GM13976 (cell line): ENCODE data around the gene TNXB.
"Not testable (repeated sequence)": the region's sequence is repeated elsewhere in the genome, so short reads cannot be mapped to it uniquely, and the experiment has no call there.

ENCODE experiments used
- DNase-seq: peaks from one replicate; pipeline ENCODE4 v3.0.0; 2012; ENCODE audit warnings: low spot score
- CTCF ChIP-seq: IDR thresholded peaks from 2 replicates; pipeline ENCODE4 v1.5.1; 2012; ENCODE audit warnings: borderline replicate concordance, mild to moderate bottlenecking; ENCODE audit not compliant: insufficient read depth; ENCODE audit errors: extremely low read depth, missing control alignments, control extremely low read depth
- in situ Hi-C: fragments of 300-500 bp; cut with MboI; formaldehyde crosslinking; loops from one replicate; pipeline ENCODE4 v1.12.0; 2022; ENCODE audit warnings: low sequenced_read_pairs, mixed read lengths, inconsistent platforms; ENCODE audit not compliant: unreplicated experiment

TNXB gene

DNA sequence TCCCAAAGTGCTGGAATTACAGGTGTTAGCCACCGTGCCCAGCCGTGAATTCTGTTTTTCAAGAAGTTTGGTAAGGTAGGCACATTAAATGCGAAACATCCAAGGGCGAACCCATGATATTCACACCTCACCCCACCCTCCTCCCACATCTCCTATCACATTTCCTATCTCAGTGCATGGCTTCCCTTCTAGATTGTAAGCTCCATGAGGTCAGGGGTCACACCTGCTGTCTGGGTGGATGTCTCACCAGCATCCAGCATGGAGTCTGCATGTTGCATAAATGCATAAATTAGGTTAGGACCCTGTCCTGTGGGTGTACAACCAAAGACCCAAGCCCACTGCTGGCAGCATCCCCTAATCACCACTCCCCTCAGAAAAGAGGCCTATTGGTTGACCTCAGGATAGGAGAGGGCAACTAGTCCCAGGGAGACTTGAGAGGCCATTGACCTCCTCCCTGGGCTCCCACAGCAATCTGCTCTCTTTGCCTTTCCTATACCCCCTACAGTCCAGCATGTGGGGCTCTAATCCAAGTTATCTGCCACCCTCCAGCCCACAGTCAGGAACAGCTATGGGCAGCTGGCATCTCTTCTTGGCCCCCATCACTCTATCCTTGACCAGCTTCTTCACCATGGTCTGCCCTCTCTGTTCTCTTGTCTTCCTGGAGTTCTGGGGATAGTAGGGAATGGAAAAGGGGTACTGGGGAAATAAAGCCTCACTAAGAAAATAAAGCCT, 38.4 kb upstream of the TNXB start:
- TF ChIP-seq CTCF: no peak
- in situ Hi-C loops: no loop called here
- no peak for DNase-seq

DNA sequence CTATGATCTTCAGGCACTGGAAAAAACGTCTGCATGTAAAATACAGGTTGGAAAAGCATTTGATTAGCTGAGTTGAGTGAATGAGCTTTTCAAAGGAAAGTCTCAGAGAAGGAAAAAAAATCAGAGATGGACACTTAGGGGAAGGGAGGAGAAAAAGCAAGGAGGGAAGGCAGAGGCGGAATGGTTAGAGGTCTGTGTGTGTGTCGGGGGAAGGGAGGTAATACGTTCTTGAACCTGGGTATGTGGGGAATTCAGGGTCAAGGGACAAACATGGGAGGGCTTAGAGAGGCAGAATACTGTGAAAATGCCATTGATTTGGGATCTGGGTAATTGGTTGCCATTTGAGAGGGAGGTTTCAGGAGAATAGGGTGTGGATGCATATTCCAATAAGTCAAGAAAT, 37.5 kb upstream of the TNXB start:
- in situ Hi-C loops: no loop called here
- no peak for DNase-seq
- TF ChIP-seq CTCF: no peak

- in situ Hi-C loops: no loop called here
- no peak for TF ChIP-seq CTCF
- DNase-seq: no peak
Observed at GRCh38 chr6:32146287-32146686, 37.1 kb upstream of the TNXB start.

- in situ Hi-C loops, DNase-seq: not testable (repeated sequence)
Observed at GRCh38 chr6:32144238-32144637, 35.1 kb upstream of the TNXB start.

DNA sequence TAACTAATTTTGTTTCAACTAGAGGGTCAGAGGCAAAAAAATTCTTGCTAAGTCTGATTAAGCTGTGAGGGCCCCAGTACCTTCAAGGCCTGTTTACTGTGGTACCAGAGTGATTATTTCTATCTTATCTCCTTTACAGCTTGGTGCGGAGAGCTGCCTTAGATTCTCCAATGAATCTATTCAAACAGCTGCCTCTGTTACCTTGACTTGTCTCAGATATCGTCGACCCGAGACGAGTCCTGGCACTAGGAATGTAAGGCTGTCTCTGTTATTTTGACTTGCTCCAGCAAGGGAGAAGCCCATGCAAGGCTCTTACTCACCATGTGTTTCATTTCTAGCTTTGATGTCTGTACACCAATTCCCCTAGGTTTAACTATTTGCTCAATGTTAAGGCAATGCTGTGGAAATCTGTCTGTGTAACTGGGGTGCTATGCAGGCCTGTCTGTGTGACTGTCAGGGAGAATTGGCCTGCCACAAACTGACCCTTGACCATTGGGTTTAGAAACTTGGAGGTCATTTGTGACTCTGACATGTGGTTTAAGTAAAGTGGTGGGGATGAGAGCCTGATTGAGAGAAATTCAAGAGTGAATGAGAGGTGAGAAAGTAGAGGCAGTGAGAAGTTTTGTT, 31.4 kb upstream of the TNXB start:
- no peak for TF ChIP-seq CTCF
- DNase-seq: no peak
- in situ Hi-C loops: no loop called here

DNA sequence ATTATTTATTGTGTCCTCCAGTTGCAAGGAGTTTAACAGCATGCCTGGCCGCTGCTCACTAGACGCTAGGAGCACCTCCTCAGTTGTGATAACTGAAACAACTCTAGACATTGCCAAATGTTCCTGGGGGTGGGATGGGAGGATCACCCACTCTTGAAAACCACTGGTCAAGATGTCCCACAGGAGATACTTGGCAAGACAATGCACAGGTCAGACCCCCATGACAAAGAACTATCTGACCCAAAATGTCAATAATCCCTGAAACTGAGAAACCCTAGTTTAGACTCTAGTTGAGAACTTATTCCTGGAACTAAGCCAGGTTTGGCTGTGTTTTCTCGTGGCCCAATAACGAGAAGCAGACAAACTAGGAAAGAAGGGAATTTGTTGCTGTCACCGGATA, 30.5 kb upstream of the TNXB start:
- DNase-seq: no peak
- in situ Hi-C loops: no loop called here
- TF ChIP-seq CTCF: no peak

GRCh38 chr6:32137454-32137853, 28.3 kb upstream of the TNXB start:
- no peak for DNase-seq
- in situ Hi-C loops: no loop called here
- TF ChIP-seq CTCF: no peak
